ENCODE measurements around the gene FLNC.

- no peak for TF ChIP-seq CTCF (IDR thresholded peaks at IDR 0.05)
- TF ChIP-seq ZFX (IDR thresholded peaks at IDR 0.05; ENCODE audit: borderline replicate concordance) = no peak
Observed at GRCh38 chr7:128795129-128795528, 35.1 kb upstream of the FLNC start.

Measured in 22Rv1 (cell line).